BLaER1 (cell line): ENCODE measurements around the gene RMND5A.
"Not testable (repeated sequence)": the region's sequence is repeated elsewhere in the genome, so short reads cannot be mapped to it uniquely, and the experiment has no call there.

Experiments
- H3K27ac ChIP-seq: shearing (Covaris generic); formaldehyde crosslinking; 2 replicates; pipeline ENCODE4 v1.8.1; 2022
- H3K27me3 ChIP-seq: shearing (Covaris generic); formaldehyde crosslinking; 2 replicates; pipeline ENCODE4 v1.8.1; 2022
- H3K36me3 ChIP-seq: shearing (Covaris generic); formaldehyde crosslinking; 2 replicates; pipeline ENCODE4 v1.8.1; 2022
- H3K4me1 ChIP-seq: shearing (Covaris generic); formaldehyde crosslinking; 2 replicates; pipeline ENCODE4 v1.8.1; 2022
- H3K4me2 ChIP-seq: shearing (Covaris generic); formaldehyde crosslinking; 2 replicates; pipeline ENCODE4 v1.8.1; 2022
- H3K4me3 ChIP-seq: shearing (Covaris generic); formaldehyde crosslinking; 2 replicates; pipeline ENCODE4 v1.8.1; 2022
- H3K9ac ChIP-seq: shearing (Covaris generic); formaldehyde crosslinking; 2 replicates; pipeline ENCODE4 v1.8.1; 2022
- H3K9me3 ChIP-seq: shearing (Covaris generic); formaldehyde crosslinking; 2 replicates; pipeline ENCODE4 v1.8.1; 2022
- H4K20me1 ChIP-seq: shearing (Covaris generic); formaldehyde crosslinking; 2 replicates; pipeline ENCODE4 v1.8.1; 2022
- Cebpa-rat ChIP-seq: shearing (Covaris generic); IDR thresholded peaks from 2 replicates; pipeline ENCODE4 v1.8.1; 2022

RMND5A gene

DNA sequence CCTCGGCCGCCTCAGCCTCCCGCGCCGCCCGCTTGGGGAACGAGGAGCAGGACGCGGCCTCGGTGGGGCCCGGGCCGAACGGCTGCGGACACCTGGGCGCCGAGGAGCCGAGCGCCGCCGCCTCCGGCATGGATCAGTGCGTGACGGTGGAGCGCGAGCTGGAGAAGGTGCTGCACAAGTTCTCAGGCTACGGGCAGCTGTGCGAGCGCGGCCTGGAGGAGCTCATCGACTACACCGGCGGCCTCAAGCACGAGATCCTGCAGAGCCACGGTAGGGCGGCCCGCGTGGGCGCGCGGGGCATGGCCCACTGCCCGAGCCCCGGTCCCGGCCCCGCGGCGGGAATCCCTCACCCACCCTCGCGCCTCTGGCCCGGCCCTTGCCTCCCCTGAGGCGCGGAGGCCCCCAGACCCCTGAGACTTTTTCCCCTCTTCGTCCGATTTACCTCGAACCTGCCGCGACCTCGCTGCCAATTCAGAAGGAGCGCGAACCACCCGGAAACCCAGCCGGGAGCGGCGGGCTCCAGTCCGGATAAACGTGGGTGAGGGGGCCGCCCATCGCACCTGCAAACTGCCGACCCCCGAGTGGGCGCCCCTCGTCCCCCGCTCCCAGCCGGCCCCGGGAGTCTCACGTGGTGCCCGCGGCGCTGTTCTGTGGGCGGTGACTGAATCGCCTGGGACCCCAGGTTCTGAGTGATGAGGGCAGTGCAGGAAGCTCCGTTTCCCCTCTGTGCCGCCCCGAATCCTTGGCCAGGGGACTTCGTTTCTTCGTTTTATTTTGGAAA lies 639 bp downstream of the RMND5A start:
- H3K4me3 ChIP-seq, result peak overlapping the region; percentile 77
- H3K9me3 ChIP-seq, result not testable (repeated sequence)
- H3K27ac ChIP-seq, result peak overlapping the region; percentile 95

DNA sequence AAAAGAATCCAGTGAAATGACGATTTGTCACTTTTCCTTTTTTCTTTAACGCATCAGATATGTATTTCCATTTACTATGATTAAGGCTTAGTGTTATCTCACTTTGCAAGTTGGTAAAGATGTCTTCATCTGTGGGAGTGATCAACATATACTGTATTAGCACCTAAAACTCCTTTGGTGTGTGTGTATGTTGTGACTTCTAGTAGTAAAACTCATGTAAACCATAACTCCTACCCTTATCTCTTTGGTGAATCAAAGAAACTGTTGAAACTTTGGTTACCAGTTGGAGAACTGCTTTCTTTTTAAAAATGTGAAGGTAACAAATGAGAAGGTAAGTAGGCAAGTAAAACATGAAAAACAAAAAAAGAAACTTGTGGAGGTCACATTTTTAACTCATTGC lies 5.6 kb downstream of the RMND5A start:
- not testable (repeated sequence) for H3K4me1 ChIP-seq, H3K4me2 ChIP-seq, H3K9me3 ChIP-seq, H3K4me3 ChIP-seq, H3K9ac ChIP-seq, H3K27me3 ChIP-seq, H3K36me3 ChIP-seq, H3K27ac ChIP-seq
- peaks cover 22% of the 10 kb centered on the region for H4K20me1 ChIP-seq

More for the DNA sequence above, 639 bp downstream of the RMND5A start:
- H3K27me3 ChIP-seq, H3K36me3 ChIP-seq, H3K4me1 ChIP-seq: not testable (repeated sequence)
- Histone ChIP-seq H3K4me2 (peak overlapping the region; percentile 72), H4K20me1 (peaks cover 12% of the 10 kb centered on the region), H3K9ac (peak overlapping the region; percentile 93)

- H3K9ac ChIP-seq, H3K4me1 ChIP-seq, H3K4me2 ChIP-seq, H3K27ac ChIP-seq, H3K4me3 ChIP-seq, H3K9me3 ChIP-seq, H3K27me3 ChIP-seq, H3K36me3 ChIP-seq: not testable (repeated sequence)
- peaks cover 20% of the 10 kb centered on the region for H4K20me1 ChIP-seq
Measured at GRCh38 chr2:86732040-86732525, 12.0 kb downstream of the RMND5A start.

GRCh38 chr2:86732837-86733236 lies 12.7 kb downstream of the RMND5A start:
- not testable (repeated sequence) for H3K4me1 ChIP-seq, H3K4me3 ChIP-seq, H3K4me2 ChIP-seq, H3K9me3 ChIP-seq, H3K27me3 ChIP-seq, H3K27ac ChIP-seq, H3K9ac ChIP-seq, H3K36me3 ChIP-seq
- H4K20me1 ChIP-seq, result peaks cover 20% of the 10 kb centered on the region

GRCh38 chr2:86733528-86733927 lies 13.4 kb downstream of the RMND5A start:
- not testable (repeated sequence) for H3K27ac ChIP-seq, H3K4me2 ChIP-seq, H3K4me3 ChIP-seq, H3K4me1 ChIP-seq, H3K9ac ChIP-seq, H3K27me3 ChIP-seq, H3K36me3 ChIP-seq, H3K9me3 ChIP-seq
- H4K20me1 ChIP-seq, result peaks cover 19% of the 10 kb centered on the region

DNA sequence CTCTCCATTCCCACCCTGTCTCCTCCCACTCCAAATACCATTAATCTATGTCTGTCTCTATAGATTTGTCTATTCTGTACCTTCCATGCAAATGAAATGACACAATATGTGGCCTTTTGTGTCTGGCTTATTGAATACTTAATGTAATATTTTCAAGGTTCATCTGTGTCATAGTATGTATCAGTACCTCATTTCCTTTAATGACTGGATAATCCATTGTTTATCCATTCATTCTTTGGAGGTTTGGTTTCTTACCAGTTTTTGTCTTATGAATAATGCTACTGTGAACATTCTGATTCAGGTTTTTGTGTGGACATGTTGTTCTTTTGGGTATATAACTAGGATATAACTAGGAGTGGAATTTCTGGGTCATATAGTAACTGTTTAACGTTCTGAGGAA lies 14.8 kb downstream of the RMND5A start:
- not testable (repeated sequence) for H3K9ac ChIP-seq, H3K27me3 ChIP-seq, H3K27ac ChIP-seq, H3K4me2 ChIP-seq, H3K4me3 ChIP-seq, H3K4me1 ChIP-seq, H3K9me3 ChIP-seq, H3K36me3 ChIP-seq
- H4K20me1 ChIP-seq, result peaks cover 10% of the 10 kb centered on the region

DNA sequence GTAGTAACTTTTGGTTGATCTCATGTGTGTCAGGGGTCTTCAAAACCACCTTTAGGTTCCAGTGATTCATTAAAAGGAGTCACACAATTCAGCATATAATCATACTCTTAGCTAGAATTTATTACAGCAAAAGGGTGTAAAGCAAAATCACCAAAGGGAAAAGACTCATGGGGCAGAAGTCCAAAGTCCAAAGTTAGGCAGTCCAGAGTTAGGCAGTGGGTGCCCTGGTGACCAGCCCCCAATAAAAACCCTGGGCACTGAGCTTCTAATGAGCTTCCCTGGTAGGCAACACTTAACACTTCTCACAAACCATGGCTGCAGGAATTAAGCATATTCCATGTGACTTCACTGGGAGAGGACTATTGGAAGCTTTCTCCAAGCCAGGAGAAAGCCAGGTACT lies 19.4 kb downstream of the RMND5A start:
- H3K4me3 ChIP-seq, H3K4me1 ChIP-seq, H3K9ac ChIP-seq, H3K4me2 ChIP-seq, H3K9me3 ChIP-seq, H3K27ac ChIP-seq, H3K27me3 ChIP-seq: not testable (repeated sequence)
- H4K20me1 ChIP-seq, result peaks cover 23% of the 10 kb centered on the region
- peaks cover 18% of the 10 kb centered on the region for H3K36me3 ChIP-seq

DNA sequence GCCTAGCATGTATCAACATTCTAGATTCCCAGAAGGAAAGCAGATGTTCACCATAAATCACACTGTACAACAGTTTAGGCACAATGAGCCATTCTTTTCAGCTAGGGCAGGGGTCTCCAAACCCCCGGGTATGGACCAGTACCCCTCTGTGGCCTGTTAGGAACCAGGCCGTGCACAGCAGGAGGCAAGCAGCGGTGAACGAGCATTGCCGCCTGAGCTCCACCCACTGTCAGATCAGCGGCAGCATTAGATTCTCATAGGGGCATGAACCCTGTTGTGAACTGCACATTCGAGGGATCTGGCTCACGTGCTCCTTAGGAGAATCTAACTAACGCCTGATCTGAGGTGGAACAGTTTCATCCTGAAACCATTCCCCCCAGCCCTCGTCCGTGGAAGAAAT lies 19.8 kb downstream of the RMND5A start:
- not testable (repeated sequence) for H3K4me3 ChIP-seq, H3K27ac ChIP-seq, H3K9me3 ChIP-seq, H3K4me2 ChIP-seq, H3K9ac ChIP-seq, H3K27me3 ChIP-seq, H3K4me1 ChIP-seq
- peaks cover 21% of the 10 kb centered on the region for H3K36me3 ChIP-seq
- H4K20me1 ChIP-seq, result peaks cover 27% of the 10 kb centered on the region

DNA sequence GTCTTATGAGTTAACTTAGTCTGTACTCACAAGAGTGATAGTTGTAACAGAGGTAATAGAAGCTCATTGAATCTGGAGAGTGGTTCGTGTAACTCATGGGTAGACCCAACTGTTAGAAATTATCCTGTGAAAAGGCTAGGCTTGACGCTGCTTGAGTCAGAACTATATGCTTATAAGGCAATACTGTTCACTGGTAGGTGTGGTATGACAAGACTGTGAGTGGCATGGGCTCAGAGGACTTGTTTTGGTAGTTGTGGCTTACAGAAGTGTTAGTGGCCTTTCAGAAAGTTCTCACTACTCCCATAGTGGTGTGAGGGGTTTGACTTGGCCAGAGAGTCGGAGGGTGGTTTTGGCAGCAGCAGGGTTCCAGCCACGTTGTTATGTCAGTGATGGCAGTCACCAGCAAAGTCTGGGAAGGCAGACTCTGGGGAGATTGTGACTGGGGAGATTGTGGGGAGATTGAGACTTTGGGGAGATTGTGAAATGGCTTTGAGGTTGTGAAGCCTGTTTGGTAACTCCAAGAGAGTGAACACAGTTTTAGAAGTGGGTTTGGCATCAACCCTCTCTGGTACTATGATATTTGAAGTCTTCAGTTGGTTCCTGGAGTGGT lies 21.9 kb downstream of the RMND5A start:
- not testable (repeated sequence) for H3K4me3 ChIP-seq, H3K4me1 ChIP-seq, H3K9ac ChIP-seq, H3K27me3 ChIP-seq, H3K27ac ChIP-seq, H3K9me3 ChIP-seq, H3K4me2 ChIP-seq
- peaks cover 44% of the 10 kb centered on the region for H4K20me1 ChIP-seq
- peaks cover 40% of the 10 kb centered on the region for H3K36me3 ChIP-seq

DNA sequence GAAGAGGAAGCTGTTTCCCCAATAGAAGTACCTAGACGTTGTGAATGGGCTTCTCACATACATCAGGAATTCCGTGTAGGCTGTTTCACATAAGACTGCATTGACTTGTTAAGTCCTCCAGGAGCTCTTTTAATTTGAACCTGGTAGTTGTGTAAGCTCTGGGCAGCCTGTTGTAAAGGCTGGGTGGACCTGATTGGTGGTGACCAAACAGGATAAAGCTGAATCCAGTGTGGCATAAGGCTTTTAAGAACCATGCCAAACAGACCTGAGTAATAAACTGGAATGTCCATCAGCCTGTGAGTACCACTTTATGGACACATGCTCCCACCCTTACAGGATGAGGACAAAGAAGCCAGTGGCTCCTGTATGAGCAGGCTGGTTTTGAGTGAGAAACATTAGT lies 24.1 kb downstream of the RMND5A start:
- Histone ChIP-seq H4K20me1 (peaks cover 65% of the 10 kb centered on the region), H3K4me2 (no peak overlapping the region), H3K9me3 (peaks cover 6% of the 10 kb centered on the region), H3K9ac (no peak overlapping the region), H3K36me3 (peaks cover 62% of the 10 kb centered on the region), H3K27ac (no peak overlapping the region), H3K27me3 (no peaks in the 10 kb centered on the region), H3K4me3 (no peak overlapping the region), H3K4me1 (no peaks in the 10 kb centered on the region)
- TF ChIP-seq Cebpa-rat, result no peak

DNA sequence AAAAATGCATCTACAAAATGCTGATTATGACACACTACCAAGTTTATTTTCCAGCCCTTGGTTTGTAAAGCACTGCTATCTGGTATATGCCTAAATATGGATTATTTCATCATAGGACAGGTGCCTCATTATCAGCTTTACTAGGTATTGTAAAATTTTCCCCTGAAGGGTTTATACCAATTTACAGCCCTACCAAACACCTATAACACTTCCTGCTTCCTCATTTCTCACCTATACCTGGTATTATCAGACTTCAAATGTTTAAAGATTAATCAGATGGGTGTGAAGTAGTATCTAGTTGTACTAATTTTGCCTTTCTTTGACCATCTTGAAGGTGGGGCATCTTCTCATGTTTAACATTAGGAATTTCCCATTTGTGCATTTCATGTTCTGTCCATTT lies 26.8 kb downstream of the RMND5A start:
- H3K4me1 ChIP-seq, result no peaks in the 10 kb centered on the region
- H3K9ac ChIP-seq, result no peak overlapping the region
- peaks cover 93% of the 10 kb centered on the region for H4K20me1 ChIP-seq
- peaks cover 90% of the 10 kb centered on the region for H3K36me3 ChIP-seq
- peaks cover 23% of the 10 kb centered on the region for H3K9me3 ChIP-seq
- no peak overlapping the region for H3K27ac ChIP-seq
- no peak overlapping the region for H3K4me3 ChIP-seq
- H3K27me3 ChIP-seq, result no peaks in the 10 kb centered on the region
- H3K4me2 ChIP-seq, result no peak overlapping the region
- no peak for TF ChIP-seq Cebpa-rat
